GM12874 (cell line): ENCODE measurements around the gene TIRAP.

Experiments used
- TF ChIP-seq, protein P1 (sequence below): IDR thresholded peaks from 2 replicates; pipeline ENCODE4 v1.5.1; 2011; ENCODE audit warnings: low read depth, mild to moderate bottlenecking, control low read depth, low read length, moderate library complexity; ENCODE audit not compliant: insufficient read depth

The TIRAP gene

DNA sequence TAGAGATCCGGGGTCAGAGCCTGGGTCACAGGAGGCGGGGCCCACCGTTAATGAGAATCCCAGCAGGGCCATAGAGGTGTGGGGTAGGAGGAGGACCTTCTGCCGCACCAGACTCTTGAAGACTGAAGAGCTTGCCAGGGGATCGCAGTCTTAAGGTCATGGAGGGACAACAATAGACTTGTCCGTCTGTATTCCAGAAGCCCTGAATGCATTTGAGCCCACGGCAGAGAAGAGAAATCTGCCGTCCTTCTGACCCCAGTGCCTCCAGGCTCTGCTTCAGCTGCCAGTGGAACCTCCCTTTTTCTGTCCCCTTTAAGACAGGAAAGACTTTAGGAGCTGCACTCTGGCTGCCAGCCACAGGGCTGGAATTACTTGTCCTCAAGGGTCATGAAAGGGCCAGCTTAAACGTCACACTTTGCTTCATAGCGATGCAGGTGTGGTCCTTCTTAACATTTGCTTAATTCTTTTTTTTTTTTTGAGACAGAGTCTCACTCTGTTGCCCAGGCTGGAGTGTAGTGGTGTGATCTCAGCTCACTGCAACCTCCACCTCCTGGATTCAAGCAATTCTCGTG lies 57.1 kb downstream of the TIRAP start:
- TF ChIP-seq, protein P1, sequence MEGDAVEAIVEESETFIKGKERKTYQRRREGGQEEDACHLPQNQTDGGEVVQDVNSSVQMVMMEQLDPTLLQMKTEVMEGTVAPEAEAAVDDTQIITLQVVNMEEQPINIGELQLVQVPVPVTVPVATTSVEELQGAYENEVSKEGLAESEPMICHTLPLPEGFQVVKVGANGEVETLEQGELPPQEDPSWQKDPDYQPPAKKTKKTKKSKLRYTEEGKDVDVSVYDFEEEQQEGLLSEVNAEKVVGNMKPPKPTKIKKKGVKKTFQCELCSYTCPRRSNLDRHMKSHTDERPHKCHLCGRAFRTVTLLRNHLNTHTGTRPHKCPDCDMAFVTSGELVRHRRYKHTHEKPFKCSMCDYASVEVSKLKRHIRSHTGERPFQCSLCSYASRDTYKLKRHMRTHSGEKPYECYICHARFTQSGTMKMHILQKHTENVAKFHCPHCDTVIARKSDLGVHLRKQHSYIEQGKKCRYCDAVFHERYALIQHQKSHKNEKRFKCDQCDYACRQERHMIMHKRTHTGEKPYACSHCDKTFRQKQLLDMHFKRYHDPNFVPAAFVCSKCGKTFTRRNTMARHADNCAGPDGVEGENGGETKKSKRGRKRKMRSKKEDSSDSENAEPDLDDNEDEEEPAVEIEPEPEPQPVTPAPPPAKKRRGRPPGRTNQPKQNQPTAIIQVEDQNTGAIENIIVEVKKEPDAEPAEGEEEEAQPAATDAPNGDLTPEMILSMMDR: no peak

DNA sequence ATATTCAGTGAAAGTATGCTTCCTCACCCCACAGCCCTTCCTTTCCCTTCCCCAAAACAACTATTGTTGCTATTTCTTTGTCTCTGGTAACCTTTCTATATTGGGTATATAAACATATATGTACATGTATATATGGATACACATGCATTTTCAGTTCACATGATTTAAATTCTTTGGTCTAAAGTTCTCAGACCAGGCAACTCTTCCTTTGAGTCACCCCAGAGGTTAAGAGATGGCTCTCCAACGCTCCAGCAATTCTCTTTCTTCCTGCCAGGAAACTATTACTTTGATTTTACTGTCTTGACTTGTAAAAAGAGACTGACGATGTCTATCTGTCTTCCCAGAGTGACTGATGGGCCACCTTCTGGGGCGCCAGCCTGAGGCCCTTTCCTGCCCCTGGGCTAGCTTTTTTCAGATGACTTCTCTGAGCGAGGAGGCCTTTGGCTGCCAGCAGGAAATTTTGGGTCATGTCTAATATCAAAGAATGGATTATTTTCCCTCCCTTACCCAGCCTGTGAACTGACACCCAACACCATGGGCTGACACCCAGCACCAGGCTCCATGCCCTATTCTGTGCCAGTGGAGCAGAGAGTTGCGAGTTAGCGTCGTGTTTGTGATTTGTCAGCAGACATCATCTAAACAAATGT lies 58.2 kb downstream of the TIRAP start:
- TF ChIP-seq, protein P1: no peak

DNA sequence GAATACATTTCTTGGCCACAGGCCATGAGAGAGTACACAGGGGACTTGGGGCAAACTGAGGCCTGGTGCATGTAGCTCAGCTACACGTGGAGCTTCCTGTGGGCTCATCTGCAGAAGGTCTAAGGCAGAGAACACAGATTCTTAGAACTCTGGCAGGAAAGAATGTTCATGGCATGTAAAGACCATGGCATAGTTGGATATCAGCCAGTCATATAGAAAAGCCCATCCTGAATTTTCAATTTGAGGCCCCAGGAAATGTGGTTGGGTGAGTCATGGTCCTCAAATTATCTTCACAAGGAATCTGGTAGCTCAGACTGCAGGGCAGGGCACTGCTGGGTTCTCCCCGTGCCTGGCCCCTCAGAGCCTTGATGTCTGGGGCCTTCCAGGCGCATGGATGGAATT lies 58.9 kb downstream of the TIRAP start:
- TF ChIP-seq, protein P1: no peak

DNA sequence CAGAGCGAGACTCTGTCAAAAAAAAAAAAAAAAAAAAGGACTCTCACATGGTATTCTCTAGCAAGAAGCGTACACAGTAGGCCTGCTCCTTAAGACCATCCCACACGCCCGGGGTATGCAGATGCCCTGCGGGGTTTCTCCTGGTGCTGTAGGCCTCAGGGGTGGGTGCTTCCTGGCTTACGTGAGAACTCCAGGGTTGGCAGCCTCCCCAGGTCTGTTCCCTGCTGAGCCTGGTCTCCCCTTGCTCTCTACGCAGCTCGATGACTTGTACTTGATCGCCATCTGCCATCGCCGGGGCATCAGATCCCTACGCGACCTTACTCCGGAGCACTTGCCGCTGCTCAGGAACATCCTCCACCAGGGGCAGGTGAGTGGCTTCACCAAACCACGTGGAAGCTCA lies 60.2 kb downstream of the TIRAP start:
- TF ChIP-seq, protein P1: no peak
